Stimulated activated CD8-positive, alpha-beta memory T cell treated with anti-CD3 and anti-CD28 coated beads, Interleukin-15, amount 100 ng/mL, for 24 hours (primary cell): ENCODE measurements around the gene EZR.

Experiments used
- DNase-seq: peaks from one replicate; pipeline ENCODE4 v3.0.0-alpha.2; 2020; ENCODE audit warnings: low read depth

EZR gene

DNA sequence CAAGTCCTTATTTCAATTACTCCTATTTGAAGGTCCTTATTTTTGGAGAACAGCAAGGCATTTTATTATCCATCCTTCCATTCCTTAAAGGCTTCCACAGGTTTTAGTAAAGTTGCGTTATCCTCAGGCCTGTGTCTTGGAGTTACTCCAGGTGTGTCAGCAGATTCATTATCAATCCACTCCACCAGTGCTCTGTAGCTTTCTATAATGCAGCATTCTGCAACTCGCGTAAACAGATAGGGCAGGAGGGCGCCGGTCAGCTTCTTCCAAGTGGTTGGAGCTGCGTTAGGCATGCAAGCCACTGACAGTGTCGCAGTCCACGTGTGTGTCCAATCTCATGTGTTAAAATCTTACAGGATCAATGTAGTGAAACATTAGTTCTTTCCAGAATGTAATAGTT, 93.5 kb downstream of the EZR start:
- no peak for DNase-seq

DNA sequence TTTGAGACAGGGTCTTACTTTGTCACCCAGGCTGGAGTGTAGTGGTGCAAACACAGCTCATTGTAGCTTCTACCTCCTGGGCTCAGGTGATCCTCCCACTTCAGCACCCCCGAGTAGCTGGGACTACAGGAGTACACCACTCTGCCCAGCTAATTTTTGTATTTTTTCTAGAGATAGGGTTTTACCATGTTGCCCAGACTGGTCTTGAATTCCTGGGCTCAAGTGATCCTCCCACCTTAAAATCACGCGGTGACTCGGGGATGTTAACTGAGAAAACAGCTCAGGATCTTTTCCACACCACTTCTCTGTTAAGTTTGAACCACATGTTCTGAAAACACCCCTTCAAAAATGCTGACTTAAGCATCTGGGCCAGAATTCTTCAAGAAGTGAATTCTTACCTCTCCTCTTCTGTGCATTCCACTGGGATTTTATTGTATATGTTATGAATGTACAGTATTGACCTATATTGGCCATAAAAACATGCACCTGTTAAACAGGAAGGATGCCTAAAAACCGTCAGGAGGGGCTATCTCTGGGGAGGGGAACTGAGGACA, 96.9 kb downstream of the EZR start:
- no peak for DNase-seq

- DNase-seq = no peak
These were observed 100.6 kb downstream of the EZR start for GRCh38 chr6:158718461-158719046.

DNA sequence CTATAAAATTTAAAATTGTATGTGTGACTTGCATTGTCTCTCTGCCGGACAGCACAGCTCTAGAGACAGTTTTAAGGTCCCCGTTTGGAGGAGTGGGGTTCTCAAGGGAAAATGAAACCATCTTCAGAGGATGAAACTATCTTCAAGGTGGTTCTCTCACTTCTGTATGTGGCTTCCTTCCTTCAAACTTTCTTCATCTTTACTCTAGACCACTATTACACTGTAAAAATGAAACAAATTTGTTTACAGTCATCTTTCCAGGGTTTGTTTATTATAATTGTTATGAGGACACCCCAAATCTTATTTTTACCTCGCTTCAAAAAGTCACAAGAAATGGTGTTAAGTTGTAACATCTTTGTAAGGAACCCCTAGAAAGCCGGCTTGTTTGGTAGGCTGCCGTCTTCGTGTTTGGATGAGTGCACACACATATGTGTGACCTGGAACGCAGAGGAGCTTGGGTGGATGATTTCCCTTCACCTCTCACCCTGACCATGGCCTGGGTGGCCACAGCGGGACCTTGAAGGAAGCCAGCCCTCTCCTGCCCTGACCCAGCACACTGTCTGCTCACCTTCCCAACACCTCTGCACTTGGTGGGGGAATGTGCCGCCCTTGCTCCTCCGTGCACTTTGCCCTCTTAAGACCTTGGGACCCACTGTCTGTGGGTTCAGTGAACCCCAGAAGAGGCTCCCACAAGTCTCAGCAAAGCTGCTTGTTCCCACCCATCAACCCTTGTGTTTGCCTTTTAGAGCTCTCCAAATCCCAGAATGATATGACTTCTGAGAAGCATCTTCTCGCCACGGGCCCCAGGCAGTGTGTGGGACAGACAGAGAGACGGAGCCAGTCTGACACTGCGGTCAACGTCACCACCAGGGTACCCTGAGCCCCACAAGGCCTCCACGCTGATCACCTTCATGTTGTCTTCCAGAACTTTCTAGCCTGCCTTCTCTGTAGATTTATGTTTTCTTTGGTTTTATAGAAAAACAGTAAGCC, 101.5 kb downstream of the EZR start:
- no peak for DNase-seq
